Right lobe of liver (tissue), 6 donors: ENCODE results near the gene MTMR2. TPM values are rescaled to one million over a fixed set of nuclear protein-coding genes. Genes with fewer than 3 reads are reported as not detected.

Experiments
- ATAC-seq, 4 donors: fragments of 200-7000 bp; cut with Tn5 transposase; one replicate each; pipeline ENCODE4 v1.9.1; 2020; ENCODE audit warnings: mild to moderate bottlenecking in 4 of 4, moderate library complexity in 4 of 4
- DNase-seq, 3 donors: peaks; one replicate each; pipeline ENCODE4 v3.0.0-alpha.2; 2020
- H3K27ac ChIP-seq, 3 donors: fragments of 200-600 bp; one replicate each; pipeline ENCODE4 v1.8.0; 2022
- H3K27me3 ChIP-seq, 2 donors: fragments of 200-600 bp; one replicate each; pipeline ENCODE4 v1.8.0; 2022
- H3K36me3 ChIP-seq, 4 donors: fragments of 200-600 bp; sonication (generic) in 1 of 4; one replicate each; pipeline versions ENCODE4 v1.5.1 to v1.8.0; 2017 to 2022; ENCODE audit warnings: control low read depth in 1 of 4
- H3K4me1 ChIP-seq, 4 donors: fragments of 200-600 bp; sonication (generic) in 1 of 4; one replicate each; pipeline versions ENCODE4 v1.5.1 to v1.8.0; 2017 to 2022; ENCODE audit warnings: control low read depth in 1 of 4
- H3K4me3 ChIP-seq, 3 donors: fragments of 200-600 bp; one replicate each; pipeline ENCODE4 v1.8.0; 2022
- H3K9me3 ChIP-seq, 4 donors: fragments of 200-600 bp; sonication (generic) in 1 of 4; one replicate each; pipeline versions ENCODE4 v1.5.1 to v1.8.0; 2017 to 2022; ENCODE audit warnings: control low read depth in 1 of 4
- POLR2A ChIP-seq: fragments of 450-650 bp; IDR thresholded peaks from one replicate; pipeline ENCODE4 v1.6.1; 2017; ENCODE audit warnings: antibody characterized with exemption, mild to moderate bottlenecking
- WGBS: methylation state at CpG from one replicate; pipeline ENCODE4 v1.1.6; 2018; ENCODE audit warnings: low coverage, low lambda C conversion rate; ENCODE audit not compliant: insufficient coverage; ENCODE audit errors: missing lambda C conversion rate; 5-methylcytosine and 5-hydroxymethylcytosine counted together
- intact Hi-C, 2 donors: fragments of 100-400 bp; cut with DNase I; formaldehyde crosslinking; loops; one replicate each; pipeline versions ENCODE4 v1.11.2 to v1.14.1; 2022
- total RNA-seq, 6 experiments: library from RNA; depleted of rRNA in 2 of 6; stranded (reverse); fragments of >200 nt in 2 of 6; fragmentation: NEBNext Ultra II Directional in 3 of 6; extraction: Animal tissue kit (Norgen Biotek cat#: 25700) in 3 of 6; gene quantifications; one replicate each; pipeline versions ENCODE4 v1.1.0 to v1.2.4, GENCODE V29; 2016 to 2023
- TF ChIP-seq, protein P1 (sequence below), 4 donors: fragments of 200-600 bp in 3 of 4; fragments of 450-650 bp in 1 of 4; IDR thresholded peaks; one replicate each; pipeline versions ENCODE4 v1.5.1 to v1.8.0; 2016 to 2022; ENCODE audit warnings: antibody characterized with exemption in 4 of 4, mild to moderate bottlenecking in 2 of 4
- donor health status: DM: no; HTN: yes; CAD: no.
- donor health status: DM: no; HTN: no; CAD: no.
- donor health status: DM: no; HTN: no; CAD: no.
- donor health status: DM: no; HTN: yes; CAD: no.
- donor health status: DM: no; HTN: yes; CAD: no.

MTMR2 gene
- total RNA-seq, 6 experiments from 2014 or later = 1.7 to 8.7 (median 3.9) TPM

- Histone ChIP-seq H3K4me3 (no peak overlapping the region), H3K9me3 (no peaks in the 10 kb centered on the region), H3K36me3 (no peaks in the 10 kb centered on the region), H3K27ac (no peak overlapping the region), H3K4me1 (peaks cover 0 to 3% (median 0%) of the 10 kb centered on the region in 4 donors), H3K27me3 (no peaks in the 10 kb centered on the region)
- intact Hi-C loops = no loop called here
- TF ChIP-seq POLR2A = no peak
- TF ChIP-seq, protein P1, sequence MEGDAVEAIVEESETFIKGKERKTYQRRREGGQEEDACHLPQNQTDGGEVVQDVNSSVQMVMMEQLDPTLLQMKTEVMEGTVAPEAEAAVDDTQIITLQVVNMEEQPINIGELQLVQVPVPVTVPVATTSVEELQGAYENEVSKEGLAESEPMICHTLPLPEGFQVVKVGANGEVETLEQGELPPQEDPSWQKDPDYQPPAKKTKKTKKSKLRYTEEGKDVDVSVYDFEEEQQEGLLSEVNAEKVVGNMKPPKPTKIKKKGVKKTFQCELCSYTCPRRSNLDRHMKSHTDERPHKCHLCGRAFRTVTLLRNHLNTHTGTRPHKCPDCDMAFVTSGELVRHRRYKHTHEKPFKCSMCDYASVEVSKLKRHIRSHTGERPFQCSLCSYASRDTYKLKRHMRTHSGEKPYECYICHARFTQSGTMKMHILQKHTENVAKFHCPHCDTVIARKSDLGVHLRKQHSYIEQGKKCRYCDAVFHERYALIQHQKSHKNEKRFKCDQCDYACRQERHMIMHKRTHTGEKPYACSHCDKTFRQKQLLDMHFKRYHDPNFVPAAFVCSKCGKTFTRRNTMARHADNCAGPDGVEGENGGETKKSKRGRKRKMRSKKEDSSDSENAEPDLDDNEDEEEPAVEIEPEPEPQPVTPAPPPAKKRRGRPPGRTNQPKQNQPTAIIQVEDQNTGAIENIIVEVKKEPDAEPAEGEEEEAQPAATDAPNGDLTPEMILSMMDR (IDR thresholded peaks at IDR 0.05) = no peak
- WGBS = 67% methylated on average over 2 of the region's 2 CpGs
- DNase-seq (no peak), ATAC-seq (no peak)
Observed at GRCh38 chr11:95918056-95918455, 5.9 kb downstream of the MTMR2 start.

DNA sequence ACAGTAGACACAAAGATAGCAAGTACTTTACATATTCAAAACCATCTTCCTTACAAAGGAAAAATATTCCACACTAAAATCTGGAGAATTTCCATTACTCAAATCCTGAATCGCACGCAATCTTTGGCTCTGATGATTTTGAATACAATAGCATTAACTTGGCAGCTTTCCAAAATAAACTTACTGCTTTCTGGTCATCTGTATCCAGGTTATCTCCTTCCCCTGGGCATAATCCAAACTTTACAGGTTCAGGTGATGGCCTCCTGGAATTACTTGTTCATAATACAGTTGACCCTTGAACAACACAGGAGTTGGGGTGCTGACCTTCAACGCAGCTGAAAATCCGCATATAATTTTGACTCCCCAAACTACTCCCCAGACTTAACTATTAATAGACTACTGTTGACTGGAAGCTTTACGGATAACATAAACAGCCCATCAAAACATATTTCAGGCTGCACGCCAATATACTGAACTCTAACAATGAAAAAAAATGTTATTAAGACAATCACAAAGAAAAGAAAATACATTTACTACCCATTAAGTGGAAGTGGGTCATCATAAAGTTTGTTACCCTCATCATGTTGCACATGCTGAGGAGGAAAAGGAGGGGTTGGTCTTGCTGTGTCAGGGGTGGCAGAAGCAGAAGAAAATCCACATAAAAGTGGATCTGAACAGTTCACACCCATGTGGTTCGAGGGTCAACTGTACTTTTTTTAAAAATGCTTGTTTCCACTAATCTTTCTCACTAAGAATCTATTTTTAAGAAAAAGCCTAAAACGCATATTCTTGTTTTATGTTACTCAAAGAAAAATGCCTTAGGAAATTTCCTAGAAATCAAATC lies 6.5 kb downstream of the MTMR2 start:
- WGBS = 52% methylated on average over 8 of the region's 8 CpGs
- no peak for DNase-seq
- H3K36me3 ChIP-seq = no peaks in the 10 kb centered on the region
- H3K4me1 ChIP-seq = no peaks in the 10 kb centered on the region
- H3K9me3 ChIP-seq = no peaks in the 10 kb centered on the region
- no peak for TF ChIP-seq POLR2A
- TF ChIP-seq, protein P1 (IDR thresholded peaks at IDR 0.05) = no peak
- ATAC-seq = peak in 2 of 4 donors; percentile 42 to 62
- H3K27ac ChIP-seq = no peak overlapping the region
- intact Hi-C loops = no loop called here
- no peaks in the 10 kb centered on the region for H3K27me3 ChIP-seq
- no peak overlapping the region for H3K4me3 ChIP-seq

GRCh38 chr11:95916049-95916448 lies 7.9 kb downstream of the MTMR2 start:
- ATAC-seq = no peak
- H3K4me3 ChIP-seq = no peak overlapping the region
- no peaks in the 10 kb centered on the region for H3K4me1 ChIP-seq
- no peak for DNase-seq
- no peaks in the 10 kb centered on the region for H3K36me3 ChIP-seq
- H3K9me3 ChIP-seq = no peaks in the 10 kb centered on the region
- H3K27ac ChIP-seq = no peak overlapping the region
- intact Hi-C loops = no loop called here
- 92% methylated on average over 2 of the region's 2 CpGs for WGBS
- H3K27me3 ChIP-seq = no peaks in the 10 kb centered on the region
- no peak for TF ChIP-seq POLR2A
- TF ChIP-seq, protein P1 (IDR thresholded peaks at IDR 0.05) = no peak

GRCh38 chr11:95915051-95915450 lies 8.9 kb downstream of the MTMR2 start:
- Histone ChIP-seq H3K4me1 (no peaks in the 10 kb centered on the region), H3K36me3 (no peaks in the 10 kb centered on the region), H3K27me3 (no peaks in the 10 kb centered on the region), H3K27ac (no peak overlapping the region), H3K9me3 (no peaks in the 10 kb centered on the region), H3K4me3 (no peak overlapping the region)
- intact Hi-C loops = no loop called here
- DNase-seq = no peak
- TF ChIP-seq, protein P1 (IDR thresholded peaks at IDR 0.05) = no peak
- TF ChIP-seq POLR2A = no peak
- no peak for ATAC-seq
- 80% methylated on average over 2 of the region's 2 CpGs for WGBS
